ENCODE measurements around the gene PDE6H.

PDE6H gene

DNA sequence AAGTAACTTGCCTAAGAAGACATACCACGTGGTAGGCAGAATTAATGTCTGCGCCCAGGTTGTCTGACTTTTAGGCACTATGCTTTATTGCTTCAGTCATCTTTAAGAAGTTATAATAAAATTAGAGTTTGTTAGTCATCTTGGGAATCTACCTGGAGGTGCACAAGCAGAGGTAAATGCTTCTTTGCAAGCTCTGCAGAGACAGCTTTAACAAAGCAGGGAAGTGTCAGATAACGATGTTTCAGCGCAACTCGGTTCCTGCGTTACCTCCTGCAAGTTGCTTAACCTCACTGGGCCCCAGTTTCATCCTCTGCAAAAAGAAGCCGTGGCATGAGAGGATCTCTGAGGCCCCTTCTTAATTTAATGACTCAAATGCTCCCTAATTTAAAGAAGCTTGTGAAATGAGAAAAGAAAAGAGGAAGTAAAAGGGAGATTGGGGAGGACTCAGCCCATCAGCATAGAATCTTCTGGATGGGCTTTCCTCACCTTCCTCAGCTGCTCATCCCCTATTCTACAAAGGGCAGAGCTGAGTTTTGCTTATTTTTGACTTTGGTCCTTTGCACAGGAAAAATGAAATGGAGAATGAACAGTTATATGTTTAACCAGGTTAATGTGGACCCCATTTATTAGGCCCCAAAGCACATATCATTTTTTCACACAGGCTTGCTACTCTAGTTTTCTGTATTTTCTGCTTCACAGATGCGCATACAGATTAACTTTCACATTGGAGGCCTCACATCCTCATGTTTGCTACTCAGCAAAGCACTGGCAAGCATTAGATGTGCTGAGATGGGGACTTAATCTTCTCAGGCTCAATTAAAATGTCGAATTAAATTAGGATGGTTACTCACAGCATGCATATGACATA lies 16.6 kb upstream of the PDE6H start:
- no peak for TF ChIP-seq CTCF (IDR thresholded peaks at IDR 0.05; ENCODE audit: low read depth, low read length, missing control alignments)
- peak; percentile 72 for DNase-seq (ENCODE audit: low read depth)
- H3K4me3 ChIP-seq (ENCODE audit: low read depth, low read length): peak overlapping the region; percentile 25; the same call in 1 of the 2 replicates

- H3K4me3 ChIP-seq (ENCODE audit: low read depth, low read length): peak overlapping the region; percentile 73
- DNase-seq (ENCODE audit: low read depth): no peak
- no peak for TF ChIP-seq CTCF (IDR thresholded peaks at IDR 0.05; ENCODE audit: low read depth, low read length, missing control alignments)
These were observed 15.9 kb upstream of the PDE6H start for GRCh38 chr12:14956905-14957304.

DNA sequence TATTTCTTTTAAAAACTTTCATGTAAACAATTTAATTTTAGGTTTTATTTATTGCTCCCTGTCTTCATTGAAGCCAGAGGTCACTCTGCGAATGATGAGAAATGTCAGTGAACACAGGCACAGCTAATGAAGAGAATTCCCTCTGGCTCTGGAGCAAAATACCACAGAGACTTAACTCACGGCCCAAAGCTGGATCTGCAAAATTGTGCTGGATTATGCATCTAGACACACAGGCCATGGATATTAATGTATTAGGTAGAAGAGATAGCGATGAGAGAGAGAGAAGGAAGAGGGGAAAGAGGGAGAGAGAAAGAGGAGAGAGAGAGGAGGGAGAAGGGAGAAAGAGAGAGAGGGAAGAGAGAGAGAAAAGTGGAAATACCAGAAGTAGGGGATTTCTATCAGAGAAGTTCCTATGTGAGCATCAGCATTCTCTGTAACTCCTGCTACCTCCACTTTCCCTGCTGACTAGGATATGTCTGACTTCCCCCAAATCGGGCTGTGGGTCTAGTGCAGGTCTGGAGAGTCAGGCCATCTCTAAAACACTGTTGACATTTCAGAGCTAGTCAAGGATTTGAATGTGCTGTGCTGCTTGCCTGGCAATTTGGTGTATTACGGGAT lies 15.2 kb upstream of the PDE6H start:
- TF ChIP-seq CTCF (IDR thresholded peaks at IDR 0.05; ENCODE audit: low read depth, low read length, missing control alignments): no peak
- H3K4me3 ChIP-seq (ENCODE audit: low read depth, low read length): peak overlapping the region; percentile 73
- DNase-seq (ENCODE audit: low read depth): no peak

GRCh38 chr12:14958361-14959125 lies 14.3 kb upstream of the PDE6H start:
- DNase-seq (ENCODE audit: low read depth): no peak
- H3K4me3 ChIP-seq (ENCODE audit: low read depth, low read length): peak overlapping the region; percentile 73
- TF ChIP-seq CTCF (IDR thresholded peaks at IDR 0.05; ENCODE audit: low read depth, low read length, missing control alignments): no peak

DNA sequence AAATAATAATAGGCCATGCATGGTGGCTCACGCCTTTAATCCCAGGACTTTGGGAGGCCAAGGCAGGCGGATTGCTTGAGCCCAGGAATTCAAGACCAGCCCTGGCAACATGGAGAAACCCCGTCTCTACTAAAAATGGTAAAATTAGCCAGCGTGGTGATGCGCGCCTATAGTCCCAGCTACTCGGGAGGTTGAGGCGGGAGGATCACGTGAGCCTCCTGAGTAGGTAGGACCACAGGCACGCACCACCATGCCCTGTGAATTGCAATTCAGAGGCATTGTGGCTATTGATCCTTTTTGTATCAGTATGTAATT lies 13.8 kb upstream of the PDE6H start:
- no peak for DNase-seq (ENCODE audit: low read depth)
- H3K4me3 ChIP-seq (ENCODE audit: low read depth, low read length): peak overlapping the region; percentile 73
- TF ChIP-seq CTCF (IDR thresholded peaks at IDR 0.05; ENCODE audit: low read depth, low read length, missing control alignments): no peak

GRCh38 chr12:14959463-14959862 lies 13.4 kb upstream of the PDE6H start:
- no peak for TF ChIP-seq CTCF (IDR thresholded peaks at IDR 0.05; ENCODE audit: low read depth, low read length, missing control alignments)
- peak overlapping the region; percentile 73 for H3K4me3 ChIP-seq (ENCODE audit: low read depth, low read length)
- DNase-seq (ENCODE audit: low read depth): no peak
